ENCODE data around the gene RFNG. TPM values are rescaled to one million over a fixed set of nuclear protein-coding genes. Genes with fewer than 3 reads are reported as not detected.
A peak's percentile ranks its signal among the peaks of the same experiment; 100 is the strongest.

RFNG gene
- total and polyA plus RNA-seq, 2 of the 4 experiments (the other 2 are of a cell fraction) = 6.8 to 47.3 TPM

DNA sequence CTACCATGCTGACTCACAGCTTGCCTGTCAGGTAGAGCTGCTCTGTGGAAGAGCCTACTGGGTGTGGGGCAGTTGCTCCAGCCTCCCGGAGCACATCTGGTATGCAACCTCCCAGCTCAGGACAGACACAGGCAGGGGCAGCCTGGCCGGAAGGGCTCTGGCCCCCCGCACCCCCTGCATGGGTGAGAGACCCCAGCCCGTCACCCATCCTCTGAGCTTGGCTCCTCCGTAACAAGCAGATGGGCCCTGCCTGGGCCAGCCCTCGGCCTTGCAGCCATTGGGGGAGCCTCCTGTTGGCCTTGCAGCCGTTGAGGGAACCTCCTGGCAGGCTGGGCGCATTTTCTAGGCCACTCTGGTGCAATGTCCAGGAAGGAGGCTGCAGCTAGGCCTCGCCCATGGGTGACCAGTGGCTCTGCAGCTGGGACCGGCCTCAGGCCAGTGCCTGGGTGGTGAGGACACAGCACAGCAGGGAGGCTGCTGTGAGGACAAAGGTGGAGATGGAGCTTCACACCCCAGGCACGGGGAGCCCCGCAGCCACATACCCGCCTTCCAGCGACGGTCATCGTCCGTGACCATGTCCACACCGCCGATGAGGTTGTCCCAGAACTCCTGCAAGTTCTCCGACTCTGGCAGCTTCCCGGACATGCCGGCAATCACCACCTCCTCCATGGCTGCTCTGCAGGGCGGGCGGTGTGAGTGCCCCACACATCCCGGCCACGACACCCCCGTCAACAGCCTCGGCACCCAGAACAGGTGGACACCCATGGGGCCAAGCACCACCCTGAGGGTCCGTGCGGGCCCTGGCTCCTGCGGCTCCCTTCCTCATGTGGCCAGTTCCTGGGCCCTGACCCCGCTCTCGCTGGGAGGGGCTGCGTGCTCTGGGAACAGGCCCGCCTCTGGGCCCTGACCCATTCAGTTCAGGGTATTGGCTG lies 44.4 kb upstream of the RFNG start:
- POLR2A ChIA-PET (ENCODE audit: unreplicated experiment) = no interaction called here
- BruUV-seq (replicated peaks) = no TSS peak
- H3K27ac ChIP-seq (ENCODE audit: insufficient read depth, low read length) = no peak overlapping the region; the same call in 1 of the 2 replicates
- TF ChIP-seq CEBPB (IDR thresholded peaks at IDR 0.05; ENCODE audit: low read depth, low read length) (no peak), ELK1 (IDR thresholded peaks at IDR 0.05; ENCODE audit: borderline replicate concordance, low read depth, low read length) (no peak), NFE2L2 (IDR thresholded peaks at IDR 0.05; ENCODE audit: low read depth, low read length) (no peak), CHD1 (IDR thresholded peaks at IDR 0.05; ENCODE audit: low read depth, low read length) (no peak), RFX5 (IDR thresholded peaks at IDR 0.05; ENCODE audit: low read depth, low read length) (no peak), FOS (IDR thresholded peaks at IDR 0.05; ENCODE audit: low read depth, low read length) (no peak), RAD21 (IDR thresholded peaks at IDR 0.05; ENCODE audit: low read length) (no peak), SMC3 (IDR thresholded peaks at IDR 0.05; ENCODE audit: low read depth, low read length) (no peak), MAFK (IDR thresholded peaks at IDR 0.05; ENCODE audit: low read depth, low read length) (no peak), MAZ (IDR thresholded peaks at IDR 0.05; ENCODE audit: borderline replicate concordance, low read depth, low read length) (no peak), POLR2A (IDR thresholded peaks at IDR 0.05; ENCODE audit: low read depth, low read length) (no peak), MXI1 (IDR thresholded peaks at IDR 0.05; ENCODE audit: borderline replicate concordance, low read depth, low read length) (no peak), RCOR1 (IDR thresholded peaks at IDR 0.05; ENCODE audit: insufficient replicate concordance, low read length) (no peak)
- TF ChIP-seq, protein P1, sequence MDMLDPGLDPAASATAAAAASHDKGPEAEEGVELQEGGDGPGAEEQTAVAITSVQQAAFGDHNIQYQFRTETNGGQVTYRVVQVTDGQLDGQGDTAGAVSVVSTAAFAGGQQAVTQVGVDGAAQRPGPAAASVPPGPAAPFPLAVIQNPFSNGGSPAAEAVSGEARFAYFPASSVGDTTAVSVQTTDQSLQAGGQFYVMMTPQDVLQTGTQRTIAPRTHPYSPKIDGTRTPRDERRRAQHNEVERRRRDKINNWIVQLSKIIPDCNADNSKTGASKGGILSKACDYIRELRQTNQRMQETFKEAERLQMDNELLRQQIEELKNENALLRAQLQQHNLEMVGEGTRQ (IDR thresholded peaks at IDR 0.05; ENCODE audit: low read depth, low read length) = no peak

More for the DNA sequence above, 44.4 kb upstream of the RFNG start:
- Histone ChIP-seq H3K36me3 (ENCODE audit: control insufficient read depth, insufficient read depth, low read length) (peaks cover 42% of the 10 kb centered on the region), H2AK5ac (ENCODE audit: low read depth, low read length) (no peak overlapping the region), H2AK9ac (replicated peaks; ENCODE audit: low read depth, low read length, poor library complexity) (peak overlapping the region; percentile 98), H3K18ac (ENCODE audit: low read depth, low read length) (no peak overlapping the region), H3K4ac (ENCODE audit: low read depth, low read length) (no peak overlapping the region), H3K27me3 (ENCODE audit: control insufficient read depth, insufficient read depth, low read length) (no peaks in the 10 kb centered on the region), H3K23ac (ENCODE audit: low read depth, low read length) (peak overlapping the region; percentile 49; the same call in 1 of the 2 replicates), H2AFZ (replicated peaks; ENCODE audit: low read length, poor library complexity) (no peak overlapping the region), H3K9me1 (ENCODE audit: insufficient read depth, low read length) (peaks cover 5% of the 10 kb centered on the region; the same call in 1 of the 2 replicates), H3K4me1 (ENCODE audit: control insufficient read depth, insufficient read depth, low read length) (peaks cover 13% of the 10 kb centered on the region), H3K4me3 (ENCODE audit: insufficient read depth, low read depth, low read length) (no peak overlapping the region), H2BK5ac (ENCODE audit: low read depth, low read length, poor library complexity, severe bottlenecking) (no peak overlapping the region), H3K9me3 (ENCODE audit: control insufficient read depth, insufficient read depth, low read length) (no peaks in the 10 kb centered on the region), H3K9ac (ENCODE audit: low read depth, low read length) (peak overlapping the region; percentile 87; the same call in 1 of the 2 replicates), H2BK120ac (ENCODE audit: low read depth, low read length) (no peak overlapping the region), H3K56ac (ENCODE audit: extremely low read depth, insufficient read depth, low read length) (no peak overlapping the region), H2BK20ac (ENCODE audit: low read depth, low read length) (no peak overlapping the region), H2BK15ac (ENCODE audit: low read depth, low read length) (no peak overlapping the region), H4K20me1 (ENCODE audit: insufficient read depth, low read length) (peaks cover 31% of the 10 kb centered on the region), H4K91ac (ENCODE audit: insufficient read depth, low read depth, low read length) (no peak overlapping the region), H4K5ac (ENCODE audit: low read depth, low read length) (no peak overlapping the region), H3K14ac (replicated peaks; ENCODE audit: low read depth, low read length) (no peak overlapping the region), H3K4me2 (ENCODE audit: low read depth, low read length) (no peak overlapping the region; the same call in 1 of the 2 replicates), H4K8ac (ENCODE audit: low read depth in 2 of 2, low read length in 2 of 2) (no peak overlapping the region), H3K79me1 (ENCODE audit: low read depth in 1 of 2, low read length in 2 of 2) (peaks cover 0 to 56% of the 10 kb centered on the region in 2 experiments)
- CTCF ChIA-PET = no interaction called here
- intact Hi-C loops (cut with micrococcal nuclease) = no loop called here
- WGBS, 2 experiments (ENCODE audit: extremely low coverage in 2 of 2, insufficient read length in 1 of 2) = 81% methylated on average over 9 of the region's 35 CpGs; no CpG with 5 or more reads in 1 of the 2 experiments
- no peak for ATAC-seq (ENCODE audit: low read depth)
- dilution Hi-C loops (cut with HindIII; ENCODE audit: low sequenced_read_pairs, unreplicated experiment) = no loop called here
- no peak for DNase-seq
- in situ Hi-C loops (cut with MboI; ENCODE audit: low sequenced_read_pairs) = no loop called here
